ENCODE data around the gene MICAL2. TPM values are rescaled to one million over a fixed set of nuclear protein-coding genes. Genes with fewer than 3 reads are reported as not detected.

MICAL2 gene
- total and polyA plus RNA-seq, 2 donors (not counting 3 experiments of a cell fraction or from before 2014, with no cell fraction given), result 67.6 to 200 TPM

GRCh38 chr11:12285106-12285505 lies 174.7 kb downstream of the MICAL2 start:
- intact Hi-C loops (cut with micrococcal nuclease) (loop anchor here (2.0 to 5.0 kb wide), 6 partner anchors 118 to 542 kb away; partner anchors contain the start of gene USP47), dilution Hi-C loops (cut with MboI; ENCODE audit: extremely low pct_ligation_motif_present, low sequenced_read_pairs) (no loop called here)
- H3K4me3 ChIP-seq (replicated peaks in 1 of 3; ENCODE audit: insufficient read depth in 1 of 3, low read depth in 1 of 3, low read length in 3 of 3), result no peak overlapping the region
- no peaks in the 10 kb centered on the region for H3K9me1 ChIP-seq (replicated peaks; ENCODE audit: control insufficient read depth, extremely low read depth, insufficient read depth, low read length)
- H3K4me2 ChIP-seq (ENCODE audit: insufficient read depth, low read length), result peak overlapping the region; percentile 39
- no peak overlapping the region for H3K9ac ChIP-seq (replicated peaks; ENCODE audit: extremely low read depth, insufficient read depth, low read length)
- ChIA-PET CTCF (interaction anchor here (0.7 to 7.9 kb wide), 8 partner anchors 84 to 486 kb away, joined by 3 to 219 read pairs (median 5); no protein-coding TSS in a partner anchor), POLR2A (interaction anchor here (0.6 to 1.1 kb wide), 2 partner anchors 238 to 1477 kb away, joined by 3 to 7 read pairs; partner anchors contain the start of gene EIF4G2)
- H3K36me3 ChIP-seq (ENCODE audit: control insufficient read depth in 2 of 2, extremely low read depth in 1 of 2, insufficient read depth in 2 of 2, low read length in 2 of 2), result no peaks in the 10 kb centered on the region
- H3K9me3 ChIP-seq (replicated peaks; ENCODE audit: control insufficient read depth, insufficient read depth, low read length), result no peaks in the 10 kb centered on the region
- H3K4me1 ChIP-seq (ENCODE audit: control insufficient read depth, extremely low read depth, insufficient read depth, low read length), result peaks cover 44% of the 10 kb centered on the region
- TF ChIP-seq POLR2A (IDR thresholded peaks at IDR 0.05; ENCODE audit: low read depth, low read length), result peak; percentile 1
- TF ChIP-seq MYC (IDR thresholded peaks at IDR 0.05; ENCODE audit: low read depth, low read length), result no peak
- peak; percentile 35 for TF ChIP-seq FOS (IDR thresholded peaks at IDR 0.05; ENCODE audit: borderline replicate concordance, insufficient read depth, low read length)
- no peak for TF ChIP-seq EZH2 (IDR thresholded peaks at IDR 0.05; ENCODE audit: borderline replicate concordance, low read depth, low read length, severe bottlenecking)
- no peak for TF ChIP-seq GATA2 (IDR thresholded peaks at IDR 0.05; ENCODE audit: insufficient read depth, insufficient read length, low read depth, low read length)
- H4K20me1 ChIP-seq (replicated peaks; ENCODE audit: control insufficient read depth, extremely low read depth, insufficient read depth, low read length), result no peaks in the 10 kb centered on the region
- peak overlapping the region; percentile 11 for H2AFZ ChIP-seq (ENCODE audit: low read depth, low read length)
- peak; percentile 72 for FAIRE-seq
- no peaks in the 10 kb centered on the region for H3K27me3 ChIP-seq (ENCODE audit: control insufficient read depth in 2 of 2, insufficient read depth in 2 of 2, low read length in 2 of 2)
- no TSS peak for BruUV-seq (replicated peaks)
- H3K27ac ChIP-seq (ENCODE audit: insufficient read depth, low read depth, low read length), result peak overlapping the region; percentile 97
- peak; percentile 19 for DNase-seq (ENCODE audit: low read depth, low spot score)
- H3K79me2 ChIP-seq (ENCODE audit: control insufficient read depth, insufficient read depth, low read length), result no peaks in the 10 kb centered on the region

GRCh38 chr11:12285811-12286222 lies 175.4 kb downstream of the MICAL2 start:
- H4K20me1 ChIP-seq (replicated peaks; ENCODE audit: control insufficient read depth, extremely low read depth, insufficient read depth, low read length), result no peaks in the 10 kb centered on the region
- no peaks in the 10 kb centered on the region for H3K79me2 ChIP-seq (ENCODE audit: control insufficient read depth, insufficient read depth, low read length)
- BruUV-seq (replicated peaks), result no TSS peak
- ChIA-PET POLR2A (no interaction called here), CTCF (interaction anchor here (0.9 to 7.9 kb wide), 5 partner anchors 9 to 486 kb away, joined by 3 to 219 read pairs (median 5); no protein-coding TSS in a partner anchor)
- H3K9me1 ChIP-seq (replicated peaks; ENCODE audit: control insufficient read depth, extremely low read depth, insufficient read depth, low read length), result no peaks in the 10 kb centered on the region
- TF ChIP-seq GATA2 (IDR thresholded peaks at IDR 0.05; ENCODE audit: insufficient read depth, insufficient read length, low read depth, low read length), result no peak
- TF ChIP-seq MAX (IDR thresholded peaks at IDR 0.05; ENCODE audit: insufficient read depth, insufficient read length), result peak; percentile 13
- peak; percentile 47 for TF ChIP-seq POLR2AphosphoS5 (IDR thresholded peaks at IDR 0.05; ENCODE audit: insufficient read depth, low read depth, low read length)
- FAIRE-seq (no peak), DNase-seq (ENCODE audit: low read depth, low spot score) (peak; percentile 50)
- no peak overlapping the region for H2AFZ ChIP-seq (ENCODE audit: low read depth, low read length)
- dilution Hi-C loops (cut with MboI; ENCODE audit: extremely low pct_ligation_motif_present, low sequenced_read_pairs), result no loop called here
- intact Hi-C loops (cut with micrococcal nuclease), result loop anchor here (2.0 to 5.0 kb wide), 7 partner anchors 85 to 541 kb away; partner anchors contain the start of gene USP47
- H3K9ac ChIP-seq (replicated peaks; ENCODE audit: extremely low read depth, insufficient read depth, low read length), result peak overlapping the region; percentile 17
- H3K4me2 ChIP-seq (ENCODE audit: insufficient read depth, low read length), result peak overlapping the region; percentile 39
- H3K9me3 ChIP-seq (replicated peaks; ENCODE audit: control insufficient read depth, insufficient read depth, low read length), result no peaks in the 10 kb centered on the region
- H3K27me3 ChIP-seq (ENCODE audit: control insufficient read depth in 2 of 2, insufficient read depth in 2 of 2, low read length in 2 of 2), result no peaks in the 10 kb centered on the region
- peak overlapping the region; percentile 97 for H3K27ac ChIP-seq (ENCODE audit: insufficient read depth, low read depth, low read length)
- H3K36me3 ChIP-seq (ENCODE audit: control insufficient read depth in 2 of 2, extremely low read depth in 1 of 2, insufficient read depth in 2 of 2, low read length in 2 of 2), result no peaks in the 10 kb centered on the region
- H3K4me1 ChIP-seq (ENCODE audit: control insufficient read depth, extremely low read depth, insufficient read depth, low read length), result peaks cover 44% of the 10 kb centered on the region
- H3K4me3 ChIP-seq (replicated peaks in 1 of 3; ENCODE audit: insufficient read depth in 1 of 3, low read depth in 1 of 3, low read length in 3 of 3), result no peak overlapping the region

Measured in endothelial cell of umbilical vein (primary cell).